Cortex of kidney (tissue), 1 donor: ENCODE results near the gene ERC2.

ENCODE experiments used
- DNase-seq: peaks from one replicate; lab custom pipeline; 2025; lab: John Stamatoyannopoulos, UW

ERC2 gene

GRCh38 chr3:55929154-55929869 is 539.0 kb downstream of the ERC2 start:
- DNase-seq, result no peak

DNA sequence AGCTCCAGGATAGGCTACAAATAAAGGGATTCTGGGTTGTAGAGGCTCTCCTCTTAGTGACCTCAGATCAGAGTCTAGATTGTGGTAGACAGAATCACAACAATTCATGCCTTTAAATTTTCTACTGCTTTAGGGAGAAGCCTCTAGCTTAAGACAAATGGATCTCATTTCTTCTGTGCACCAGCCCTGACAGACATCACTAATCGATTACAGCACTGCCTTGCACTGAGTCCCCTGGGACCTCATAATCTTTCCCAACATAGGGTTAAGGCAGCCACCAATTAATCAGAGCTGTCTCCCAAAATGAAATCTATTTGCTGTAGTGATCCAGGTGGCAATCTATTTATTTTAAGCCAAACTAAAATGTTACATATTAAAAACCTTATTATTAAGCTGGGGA is 544.6 kb downstream of the ERC2 start:
- no peak for DNase-seq

DNA sequence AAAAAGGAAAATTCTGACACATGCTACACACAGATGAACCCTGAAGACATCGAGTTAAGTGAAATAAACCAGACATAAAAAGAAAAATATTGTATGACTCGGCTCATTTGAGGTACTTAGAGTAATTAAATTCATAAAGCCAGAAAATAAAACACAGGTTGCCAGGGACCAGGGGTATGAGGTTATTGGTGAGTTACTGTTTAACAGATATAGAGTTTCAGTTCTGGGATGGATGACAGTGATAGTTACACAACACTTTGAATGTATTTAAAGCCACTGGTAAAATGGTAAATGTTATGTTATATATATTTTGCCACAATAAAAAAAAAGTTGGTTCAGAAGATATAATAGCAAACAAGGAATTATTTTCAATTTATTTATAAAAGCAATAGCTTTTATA is 545.1 kb downstream of the ERC2 start:
- DNase-seq, result no peak

DNA sequence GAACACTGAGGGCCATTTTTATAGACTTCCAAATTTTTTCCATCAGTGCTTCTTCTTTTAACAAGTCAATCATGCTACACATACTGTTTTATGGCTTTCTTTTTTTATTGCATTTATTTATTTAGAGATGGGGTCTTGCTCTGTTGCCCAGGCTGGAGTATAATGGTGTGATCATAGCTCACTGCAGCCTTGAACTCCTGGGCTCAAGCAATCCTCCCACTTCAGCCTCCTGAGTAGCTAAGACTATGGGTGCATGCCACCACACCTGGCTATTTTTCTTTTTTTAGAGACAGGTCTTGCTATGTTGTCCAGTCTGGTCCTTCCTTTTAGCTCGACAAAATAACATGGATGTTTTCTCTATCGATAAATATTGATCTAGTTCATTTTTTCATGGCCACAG is 555.4 kb downstream of the ERC2 start:
- no peak for DNase-seq

GRCh38 chr3:55911266-55911665 is 557.0 kb downstream of the ERC2 start:
- DNase-seq, result no peak

DNA sequence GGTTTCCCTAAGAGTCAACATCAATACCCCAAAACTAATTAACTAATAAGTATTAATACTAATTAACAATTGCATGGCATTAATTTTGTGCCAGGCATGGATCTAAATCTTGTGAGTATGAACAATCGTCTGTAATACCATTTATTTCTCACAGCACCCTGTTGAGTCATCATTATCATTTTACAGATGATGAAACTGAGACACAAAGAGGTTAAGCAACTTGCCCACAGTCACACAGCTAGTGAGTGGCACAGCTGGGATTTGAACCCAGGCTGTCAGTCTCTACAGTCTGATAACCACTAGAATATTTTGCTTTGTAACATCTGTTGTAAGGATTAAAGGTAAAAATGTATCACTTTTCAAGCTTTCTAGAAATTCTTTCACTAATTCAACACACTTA is 557.7 kb downstream of the ERC2 start:
- DNase-seq, result no peak

DNA sequence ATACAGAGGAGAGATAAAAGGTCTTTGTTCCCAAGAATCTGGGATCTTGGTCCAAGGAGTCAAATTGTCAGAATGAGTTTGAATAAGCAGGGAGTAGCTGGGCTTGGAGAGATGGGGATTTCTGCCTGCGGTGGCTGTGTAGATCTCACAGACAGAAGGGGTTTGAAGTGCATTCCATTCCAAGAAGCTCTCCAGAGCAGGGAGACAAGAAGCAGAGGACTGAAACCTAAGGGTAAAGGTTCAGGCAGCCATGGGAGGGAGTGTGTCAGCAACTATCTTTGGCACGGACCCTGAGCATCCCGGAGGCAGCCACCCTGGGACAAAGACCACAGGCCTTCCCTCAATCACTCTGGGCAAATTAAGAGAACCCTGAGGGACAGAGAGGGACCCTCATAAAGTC is 558.9 kb downstream of the ERC2 start:
- no peak for DNase-seq

DNA sequence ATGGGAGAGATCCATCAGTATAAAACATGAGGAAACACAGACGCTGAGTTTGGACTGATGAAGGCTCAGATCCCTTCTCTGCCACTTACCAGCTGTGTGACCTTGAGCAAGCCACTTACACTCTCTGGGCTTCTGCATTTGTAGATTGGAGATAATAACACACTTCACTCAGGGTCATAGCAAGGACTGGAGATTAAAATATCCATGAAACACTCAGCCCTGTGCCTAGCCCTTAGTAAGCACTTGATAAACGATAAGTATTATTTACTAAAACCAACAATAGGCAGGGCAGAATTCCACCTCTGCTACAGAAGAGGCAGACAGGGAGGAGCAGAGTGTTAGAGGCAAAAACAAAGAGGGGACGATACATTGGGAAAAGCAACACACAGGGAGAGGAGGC is 560.7 kb downstream of the ERC2 start:
- no peak for DNase-seq

- DNase-seq, result no peak
Measured at GRCh38 chr3:55906896-55907295, 561.4 kb downstream of the ERC2 start.

- DNase-seq, result no peak
Measured at GRCh38 chr3:55904716-55905115, 563.6 kb downstream of the ERC2 start.

- DNase-seq, result no peak
Measured at GRCh38 chr3:55903680-55904079, 564.6 kb downstream of the ERC2 start.

GRCh38 chr3:55902221-55902900 is 565.9 kb downstream of the ERC2 start:
- DNase-seq, result no peak

DNA sequence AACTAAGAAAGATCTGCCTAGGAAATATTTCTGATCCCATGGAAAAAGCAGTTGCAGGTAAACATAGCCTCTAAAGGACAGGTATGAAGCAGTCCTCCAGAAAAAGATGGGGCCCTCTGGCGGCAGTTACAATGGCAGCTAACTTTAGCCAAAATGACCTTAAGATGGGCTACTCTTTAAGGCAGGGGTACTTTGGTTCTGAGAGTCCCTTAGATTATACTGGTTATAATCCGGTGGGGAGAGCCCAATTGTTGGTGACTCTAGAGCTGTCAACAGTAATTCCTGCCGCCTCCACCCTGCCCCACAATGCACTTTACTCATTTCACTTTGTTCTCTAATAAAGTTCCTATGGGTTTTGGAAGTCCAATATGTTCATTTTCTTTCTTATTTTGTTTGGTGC is 568.4 kb downstream of the ERC2 start:
- no peak for DNase-seq

GRCh38 chr3:55897573-55898224 is 570.6 kb downstream of the ERC2 start:
- no peak for DNase-seq

DNA sequence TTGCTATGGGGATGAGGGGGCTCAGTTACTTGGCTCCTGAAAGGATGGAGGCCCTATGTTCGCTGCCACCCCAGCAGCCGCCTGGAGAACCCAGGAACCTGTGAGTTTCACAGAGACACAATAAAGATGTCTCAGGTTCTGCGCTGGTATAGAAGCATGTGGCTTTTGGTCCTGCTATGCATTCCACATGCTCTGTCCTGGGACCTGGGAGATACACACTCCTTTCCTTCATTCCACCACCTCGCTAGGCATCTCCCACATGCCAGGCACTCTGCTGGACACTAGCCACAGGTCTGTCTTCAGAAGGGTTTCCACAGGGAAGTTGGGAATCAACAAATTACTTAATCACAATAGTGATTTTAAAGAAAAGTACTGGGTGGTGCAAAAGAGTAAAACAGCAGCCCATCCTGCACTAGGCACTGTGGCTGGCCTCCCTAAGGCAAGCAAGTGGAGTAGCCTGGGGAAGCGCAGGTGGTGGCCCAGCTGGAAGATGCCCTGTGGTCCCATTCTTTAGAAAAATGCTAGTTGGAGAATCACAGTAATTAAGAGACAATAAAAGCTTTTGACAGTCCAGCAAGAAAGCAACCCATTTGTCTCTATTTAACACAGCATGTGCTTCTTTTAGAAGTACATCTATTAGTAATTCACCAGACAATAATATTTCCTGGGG is 572.2 kb downstream of the ERC2 start:
- DNase-seq, result no peak

DNA sequence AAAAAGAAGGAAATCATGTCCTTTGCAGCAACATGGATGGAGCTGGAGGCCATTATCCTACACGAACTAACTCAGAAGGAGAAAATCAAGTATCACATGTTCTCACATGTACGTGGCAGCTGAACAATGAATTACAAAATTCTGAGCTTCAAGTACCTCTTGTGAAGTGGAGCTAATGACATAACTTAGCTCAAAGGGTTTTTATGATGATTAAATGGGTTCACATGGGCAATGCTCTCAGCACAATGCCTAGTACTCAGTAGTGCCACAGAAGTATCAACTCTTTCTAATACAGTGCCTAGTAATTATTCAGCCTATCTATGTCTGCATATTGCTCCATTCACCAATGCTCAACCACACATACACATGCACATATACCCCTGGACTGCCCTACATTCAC is 573.7 kb downstream of the ERC2 start:
- no peak for DNase-seq

DNA sequence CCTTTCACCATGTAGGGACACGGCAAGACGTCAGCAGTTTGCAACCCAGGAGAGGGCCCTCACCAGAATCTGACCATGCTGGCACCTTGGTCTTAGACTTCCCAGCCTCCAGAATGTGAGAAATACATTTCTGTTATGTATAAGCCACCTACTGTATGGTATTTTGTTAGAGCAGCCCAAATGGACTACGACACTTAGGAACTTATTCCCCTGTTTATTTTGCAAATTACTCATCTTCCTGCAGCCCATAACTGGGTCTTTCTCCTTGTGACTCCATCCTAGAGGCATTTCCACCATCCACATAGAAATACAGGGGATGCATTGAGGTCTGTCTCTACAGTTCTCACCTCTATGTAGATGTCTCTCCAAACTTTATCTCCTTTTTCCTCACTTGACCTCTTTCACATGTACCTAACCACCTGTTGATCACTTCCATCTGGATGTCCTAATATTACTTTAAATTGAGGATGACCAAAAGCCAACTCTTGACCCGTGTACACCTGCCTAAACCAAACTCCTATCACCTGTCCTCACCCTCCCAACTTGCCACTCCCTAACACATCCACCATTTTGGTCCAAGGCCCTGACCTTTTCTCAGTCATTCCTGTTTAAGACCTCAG is 575.1 kb downstream of the ERC2 start:
- DNase-seq, result no peak

GRCh38 chr3:55891106-55891505 is 577.2 kb downstream of the ERC2 start:
- no peak for DNase-seq

- DNase-seq, result no peak
Measured at GRCh38 chr3:55888282-55888885, 579.9 kb downstream of the ERC2 start.

DNA sequence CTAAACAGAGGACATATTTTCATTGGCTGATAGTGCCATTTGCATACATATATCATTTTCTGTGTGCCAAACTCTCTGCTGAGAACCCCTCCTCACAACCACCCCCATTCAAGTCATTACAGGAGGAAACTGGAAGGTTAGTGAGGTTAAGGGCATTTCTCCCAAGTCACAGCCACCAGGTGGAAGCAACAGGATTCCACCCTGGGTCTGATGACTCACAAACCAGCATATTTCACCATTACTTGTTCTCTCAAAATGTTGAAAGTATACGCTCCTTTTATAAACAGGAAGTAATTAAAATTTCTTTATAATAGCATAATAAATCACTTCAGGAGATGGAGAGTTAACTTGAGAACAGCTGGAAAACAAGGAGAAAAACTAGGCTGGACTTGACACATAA is 582.5 kb downstream of the ERC2 start:
- DNase-seq, result no peak

GRCh38 chr3:55884491-55885285 is 583.6 kb downstream of the ERC2 start:
- no peak for DNase-seq
